Thyroid gland (tissue), 4 donors: Measurements from ENCODE around the gene SEMA5A. TPM values are rescaled to one million over a fixed set of nuclear protein-coding genes. Genes with fewer than 3 reads are reported as not detected.
"Not testable (repeated sequence)": the region's sequence is repeated elsewhere in the genome, so short reads cannot be mapped to it uniquely, and the experiment has no call there.

Experiments used
- DNase-seq, 2 donors: peaks; one replicate each; pipeline ENCODE4 v3.0.0-alpha.2; 2019
- H3K27ac ChIP-seq, 3 donors: fragments of 200-600 bp; sonication (generic); 1 replicate in 2 of 3; 2 replicates in 1 of 3; pipeline ENCODE4 v1.5.1; 2016 to 2019; ENCODE audit warnings: mild to moderate bottlenecking in 1 of 3, moderate library complexity in 1 of 3
- H3K27me3 ChIP-seq: fragments of 200-600 bp; sonication (generic); one replicate; pipeline ENCODE4 v1.5.1; 2019
- H3K36me3 ChIP-seq, 2 donors: fragments of 200-600 bp; sonication (generic); one replicate each; pipeline ENCODE4 v1.5.1; 2016 to 2019
- H3K4me1 ChIP-seq, 2 donors: fragments of 200-600 bp; sonication (generic); one replicate each; pipeline ENCODE4 v1.5.1; 2017 to 2019
- H3K4me3 ChIP-seq, 3 donors: fragments of 200-600 bp; sonication (generic); replicated peaks in 1 of 3; 1 replicate in 2 of 3; 2 replicates in 1 of 3; pipeline ENCODE4 v1.5.1; 2016; ENCODE audit warnings: mild to moderate bottlenecking in 1 of 3
- H3K9me3 ChIP-seq: fragments of 200-600 bp; sonication (generic); one replicate; pipeline ENCODE4 v1.5.1; 2017
- CTCF ChIP-seq, 6 experiments: fragments of 200-600 bp in 3 of 6; fragments of 450-650 bp in 3 of 6; sonication (generic) in 3 of 6; IDR thresholded peaks; one replicate each; pipeline ENCODE4 v1.5.1; 2016 to 2019; ENCODE audit warnings: antibody characterized with exemption in 6 of 6, mild to moderate bottlenecking in 2 of 6, inconsistent platforms in 1 of 6, moderate library complexity in 1 of 6
- POLR2A ChIP-seq, 2 donors: fragments of 450-650 bp; IDR thresholded peaks; one replicate each; pipeline ENCODE4 v1.6.1; 2017; ENCODE audit warnings: antibody characterized with exemption in 2 of 2, mild to moderate bottlenecking in 2 of 2, moderate library complexity in 1 of 2
- WGBS, 2 donors: methylation state at CpG; one replicate each; pipeline ENCODE4 v1.1.5; 2017; 5-methylcytosine and 5-hydroxymethylcytosine counted together
- intact Hi-C: fragments of 100-400 bp; cut with DNase I; formaldehyde crosslinking; loops from one replicate; pipeline ENCODE4 v1.15.1; 2023
- total RNA-seq, 4 donors: library from RNA; depleted of rRNA; stranded (reverse); fragments of >200 nt; gene quantifications; one replicate each; pipeline ENCODE4 v1.2.3, GENCODE V29; 2016

Gene SEMA5A
- total RNA-seq, 4 donors from 2014 or later = 1.8 to 8.4 (median 3.8) TPM

GRCh38 chr5:9405196-9405754, 140.6 kb downstream of the SEMA5A start:
- H3K4me3 ChIP-seq = no peak overlapping the region
- H3K4me1 ChIP-seq = no peaks in the 10 kb centered on the region
- H3K27ac ChIP-seq = no peak overlapping the region
- 93 to 100% methylated on average over 1 of the region's 1 CpG for WGBS, 2 donors
- no peaks in the 10 kb centered on the region for H3K27me3 ChIP-seq
- H3K9me3 ChIP-seq = no peaks in the 10 kb centered on the region
- DNase-seq = no peak
- no peaks in the 10 kb centered on the region for H3K36me3 ChIP-seq
- no peak for TF ChIP-seq CTCF (IDR thresholded peaks at IDR 0.05)
- intact Hi-C loops = no loop called here

DNA sequence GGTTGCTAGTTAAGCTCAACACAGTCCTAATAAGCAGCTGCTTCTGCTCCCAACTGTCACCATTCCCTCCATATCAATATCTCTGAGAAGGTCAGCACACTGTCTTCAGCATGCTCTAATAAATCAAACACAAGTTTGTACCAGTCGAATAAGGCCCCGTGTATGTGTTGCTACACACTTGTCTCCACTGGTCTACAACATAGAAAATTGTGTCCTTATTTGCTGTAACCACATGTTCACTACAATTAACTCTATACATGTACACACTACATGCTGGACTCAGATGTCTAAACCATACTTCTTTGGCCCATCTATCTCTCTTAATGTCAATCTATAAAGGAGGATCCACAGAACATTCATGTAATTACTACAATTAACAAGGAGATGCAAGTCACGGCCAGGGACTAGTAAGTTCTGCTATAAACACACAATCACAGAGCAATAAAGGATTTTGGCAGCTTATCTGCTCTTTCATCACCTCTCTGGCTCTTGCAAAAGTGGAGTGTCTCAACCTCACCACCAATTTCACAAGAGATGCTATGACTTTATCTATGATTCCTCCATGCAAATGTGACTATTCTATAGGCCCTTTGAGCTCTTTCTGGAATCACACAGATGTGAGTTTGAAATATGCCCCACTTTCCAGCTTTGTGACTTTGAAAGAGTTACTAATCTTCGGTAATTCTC, 143.9 kb downstream of the SEMA5A start:
- no peaks in the 10 kb centered on the region for H3K4me1 ChIP-seq
- H3K4me3 ChIP-seq = no peak overlapping the region
- WGBS, 2 donors = 81 to 89% methylated on average over 4 of the region's 4 CpGs
- no peaks in the 10 kb centered on the region for H3K9me3 ChIP-seq
- no peak for TF ChIP-seq POLR2A (IDR thresholded peaks at IDR 0.05)
- TF ChIP-seq CTCF (IDR thresholded peaks at IDR 0.05) = no peak
- H3K36me3 ChIP-seq = no peaks in the 10 kb centered on the region
- no peak for DNase-seq
- H3K27ac ChIP-seq = no peak overlapping the region
- no peaks in the 10 kb centered on the region for H3K27me3 ChIP-seq
- intact Hi-C loops = no loop called here

DNA sequence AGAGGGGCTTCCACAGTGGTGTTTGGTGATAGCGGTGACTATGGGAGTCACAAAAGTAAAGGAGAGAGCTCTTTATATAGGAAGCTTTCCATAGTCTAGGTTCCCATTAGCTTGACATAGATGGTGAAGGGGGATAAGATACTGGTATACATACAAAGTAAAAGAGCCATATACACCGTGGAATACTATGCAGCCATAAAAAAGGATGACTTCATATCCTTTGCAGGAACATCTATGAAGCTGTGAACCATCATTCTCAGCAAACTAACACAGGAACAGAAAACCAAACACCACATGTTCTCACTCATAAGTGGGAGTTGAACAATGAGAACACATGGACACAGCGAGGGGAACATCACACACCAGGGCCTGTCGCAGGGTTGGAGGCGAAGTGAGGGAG, 146.1 kb downstream of the SEMA5A start:
- WGBS, 2 donors = 94 to 95% methylated on average over 5 of the region's 5 CpGs
- H3K9me3 ChIP-seq, DNase-seq: not testable (repeated sequence)

GRCh38 chr5:9399094-9399493, 146.8 kb downstream of the SEMA5A start:
- Histone ChIP-seq H3K27ac (no peak overlapping the region), H3K9me3 (no peaks in the 10 kb centered on the region), H3K27me3 (no peaks in the 10 kb centered on the region), H3K4me3 (no peak overlapping the region), H3K36me3 (no peaks in the 10 kb centered on the region), H3K4me1 (no peaks in the 10 kb centered on the region)
- WGBS, 2 donors = 92 to 96% methylated on average over 2 of the region's 2 CpGs
- DNase-seq = no peak
- no peak for TF ChIP-seq POLR2A (IDR thresholded peaks at IDR 0.05)
- no peak for TF ChIP-seq CTCF (IDR thresholded peaks at IDR 0.05)
- intact Hi-C loops = no loop called here

More for the DNA sequence above, 146.1 kb downstream of the SEMA5A start:
- H3K4me3 ChIP-seq, H3K36me3 ChIP-seq, H3K27ac ChIP-seq, H3K4me1 ChIP-seq, intact Hi-C loops, H3K27me3 ChIP-seq: not testable (repeated sequence)

DNA sequence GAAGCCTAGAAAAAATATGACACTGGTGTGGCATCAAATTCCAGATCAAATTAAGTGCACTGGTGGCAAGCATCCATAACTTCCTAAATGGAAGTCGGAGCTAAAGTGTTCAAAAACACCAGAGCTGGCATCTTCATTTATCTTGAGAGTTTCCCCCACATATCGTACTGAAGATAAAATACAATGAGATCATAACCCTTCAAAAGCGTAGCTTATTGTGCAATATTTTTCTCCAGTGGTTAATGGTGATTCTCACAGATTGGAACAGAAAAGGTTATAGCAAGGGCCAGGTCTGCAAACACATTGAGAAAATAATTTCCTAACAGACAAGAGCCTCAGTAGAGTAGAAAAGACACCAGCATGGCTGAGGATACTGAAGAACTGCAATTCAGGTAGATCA, 147.6 kb downstream of the SEMA5A start:
- TF ChIP-seq CTCF (IDR thresholded peaks at IDR 0.05) (no peak), POLR2A (IDR thresholded peaks at IDR 0.05) (no peak)
- no peaks in the 10 kb centered on the region for H3K9me3 ChIP-seq
- intact Hi-C loops = no loop called here
- H3K4me3 ChIP-seq = no peak overlapping the region
- H3K27me3 ChIP-seq = no peaks in the 10 kb centered on the region
- no peak for DNase-seq
- 87% methylated on average over 3 of the region's 3 CpGs for WGBS, 2 donors
- H3K36me3 ChIP-seq = no peaks in the 10 kb centered on the region
- no peaks in the 10 kb centered on the region for H3K4me1 ChIP-seq
- H3K27ac ChIP-seq = no peak overlapping the region
